Cardiac muscle cell (in vitro differentiated cells and primary cell): ENCODE data around the gene NMD3. TPM values are rescaled to one million over a fixed set of nuclear protein-coding genes. Genes with fewer than 3 reads are reported as not detected.

Source experiments
- DNase-seq, 2 donors: peaks; one replicate each; pipeline versions ENCODE4 v3.0.0 to v3.0.0-alpha.2; 2010 to 2017; ENCODE audit warnings: low read depth in 1 of 2, low spot score in 1 of 2
- H3K27ac ChIP-seq: fragments of 200-600 bp; sonication (generic); 2 replicates; pipeline ENCODE4 v1.5.1; 2016
- H3K27me3 ChIP-seq: fragments of 200-600 bp; sonication (generic); 2 replicates; pipeline ENCODE4 v1.6.0; 2016; ENCODE audit warnings: control low read depth
- H3K36me3 ChIP-seq: fragments of 200-600 bp; sonication (generic); 2 replicates; pipeline ENCODE4 v1.5.1; 2016; ENCODE audit warnings: control low read depth
- H3K4me1 ChIP-seq: fragments of 200-600 bp; sonication (generic); 2 replicates; pipeline ENCODE4 v1.8.1; 2017; ENCODE audit warnings: low read depth, mild to moderate bottlenecking, mixed run types
- H3K4me3 ChIP-seq: fragments of 200-600 bp; sonication (generic); 2 replicates; pipeline ENCODE4 v1.5.1; 2016; ENCODE audit warnings: mild to moderate bottlenecking
- H3K9me3 ChIP-seq: fragments of 200-600 bp; sonication (generic); 2 replicates; pipeline ENCODE4 v1.5.1; 2017; ENCODE audit warnings: low read depth, mild to moderate bottlenecking, control low read depth
- CTCF ChIP-seq: IDR thresholded peaks from 2 replicates; pipeline ENCODE4 v1.5.1; 2012; ENCODE audit warnings: low read depth, mild to moderate bottlenecking, low read length
- polyA plus RNA-seq: library from polyadenylated mRNA; unstranded; fragments of >200 nt; fragmentation: Nextera tagmentation; extraction: Ambion mirVana; gene quantifications from 2 replicates; pipeline ENCODE4 v1.2.1, GENCODE V29; 2016
- total RNA-seq: library from RNA; depleted of rRNA; stranded (reverse); fragments of >200 nt; gene quantifications from 2 replicates; pipeline ENCODE4 v1.2.3, GENCODE V29; 2016

NMD3 gene
- total and polyA plus RNA-seq, 2 experiments from 2014 or later, result 30.6 to 36.8 TPM

GRCh38 chr3:161187046-161187445, 34.1 kb upstream of the NMD3 start:
- Histone ChIP-seq H3K9me3 (no peaks in the 10 kb centered on the region), H3K27me3 (no peaks in the 10 kb centered on the region), H3K4me1 (no peaks in the 10 kb centered on the region), H3K4me3 (no peak overlapping the region), H3K27ac (no peak overlapping the region), H3K36me3 (no peaks in the 10 kb centered on the region)
- no peak for DNase-seq
- no peak for TF ChIP-seq CTCF

DNA sequence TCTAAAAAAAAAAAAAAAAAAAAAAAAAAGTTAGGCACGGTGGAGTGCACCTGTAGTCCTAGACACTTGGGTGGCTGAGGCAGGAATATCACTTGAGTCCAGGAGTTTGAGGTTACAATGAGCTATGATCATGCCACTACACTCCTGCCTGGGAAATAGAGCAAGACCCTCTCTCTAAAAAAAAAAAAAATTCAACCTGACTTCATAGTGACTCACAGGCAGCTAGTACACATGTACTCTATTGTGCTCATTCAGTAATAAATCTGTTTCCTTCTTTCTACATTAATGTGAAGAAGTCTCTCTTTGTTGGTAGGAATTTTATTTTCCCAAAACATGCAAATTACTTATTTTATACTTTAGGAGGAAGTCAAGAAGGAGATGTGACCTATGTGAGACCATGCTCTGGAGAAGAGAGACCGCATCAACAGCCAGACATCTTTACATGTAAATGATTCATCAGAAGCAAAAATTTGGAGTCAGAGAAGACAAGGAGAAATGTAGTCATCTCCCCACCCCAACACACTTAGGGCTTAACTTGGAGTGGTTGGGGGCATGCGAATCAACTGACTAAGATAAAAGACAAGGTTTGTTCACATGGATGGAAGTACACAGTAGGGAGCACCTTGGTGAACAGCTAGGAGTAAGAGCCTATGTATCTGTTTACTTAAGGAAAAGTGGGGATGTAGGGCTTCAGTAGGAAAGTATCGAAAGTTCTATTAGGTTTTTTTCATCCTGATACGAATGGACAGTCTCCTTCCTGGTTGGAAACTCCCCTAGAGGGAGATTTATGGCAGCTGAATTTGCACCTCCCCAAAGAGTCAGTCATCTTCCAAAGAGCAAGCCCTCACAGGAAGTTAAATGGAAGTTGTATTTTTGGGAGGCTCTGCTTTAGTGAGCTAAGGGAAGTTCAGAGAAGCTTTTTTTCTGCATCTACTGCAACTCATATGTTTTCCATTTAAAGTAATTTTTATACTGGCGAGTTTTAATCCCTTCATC, 23.0 kb upstream of the NMD3 start:
- Histone ChIP-seq H3K27me3 (no peaks in the 10 kb centered on the region), H3K9me3 (no peaks in the 10 kb centered on the region), H3K27ac (no peak overlapping the region), H3K4me1 (no peaks in the 10 kb centered on the region), H3K4me3 (no peak overlapping the region), H3K36me3 (no peaks in the 10 kb centered on the region)
- TF ChIP-seq CTCF, result no peak
- no peak for DNase-seq

- no peaks in the 10 kb centered on the region for H3K27me3 ChIP-seq
- no peak for DNase-seq
- no peaks in the 10 kb centered on the region for H3K36me3 ChIP-seq
- H3K9me3 ChIP-seq, result no peaks in the 10 kb centered on the region
- no peak overlapping the region for H3K27ac ChIP-seq
- no peaks in the 10 kb centered on the region for H3K4me1 ChIP-seq
- no peak overlapping the region for H3K4me3 ChIP-seq
- TF ChIP-seq CTCF, result no peak
These were observed 21.2 kb upstream of the NMD3 start for GRCh38 chr3:161199926-161200325.

- no peak overlapping the region for H3K27ac ChIP-seq
- H3K4me3 ChIP-seq, result no peak overlapping the region
- H3K9me3 ChIP-seq, result no peaks in the 10 kb centered on the region
- DNase-seq, result no peak
- H3K27me3 ChIP-seq, result no peaks in the 10 kb centered on the region
- no peak for TF ChIP-seq CTCF
- no peaks in the 10 kb centered on the region for H3K36me3 ChIP-seq
- no peaks in the 10 kb centered on the region for H3K4me1 ChIP-seq
These were observed 17.5 kb upstream of the NMD3 start for GRCh38 chr3:161203485-161204098.

DNA sequence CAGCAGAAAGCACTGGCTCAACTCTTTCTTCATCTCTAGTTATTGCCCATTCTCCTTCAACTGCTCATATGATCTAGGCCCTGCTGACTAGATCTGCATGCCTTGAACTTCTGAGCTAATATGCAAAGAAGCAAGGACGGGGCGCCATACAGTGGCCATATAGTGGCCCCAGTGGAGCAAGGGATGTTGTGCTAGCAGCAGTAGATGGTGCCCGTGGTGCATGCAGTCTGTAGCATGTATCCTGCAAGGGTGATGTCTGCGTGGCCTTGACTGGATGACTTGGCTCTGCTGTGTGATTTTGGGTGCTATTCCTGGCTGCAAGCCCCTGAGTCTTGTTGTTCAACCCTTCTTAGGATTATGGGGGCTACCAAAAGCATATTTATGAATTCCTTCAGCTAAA, 12.2 kb upstream of the NMD3 start:
- H3K9me3 ChIP-seq, result no peaks in the 10 kb centered on the region
- TF ChIP-seq CTCF, result no peak
- no peaks in the 10 kb centered on the region for H3K27me3 ChIP-seq
- H3K36me3 ChIP-seq, result no peaks in the 10 kb centered on the region
- no peaks in the 10 kb centered on the region for H3K4me1 ChIP-seq
- no peak overlapping the region for H3K27ac ChIP-seq
- no peak overlapping the region for H3K4me3 ChIP-seq
- DNase-seq, result no peak
